Lower lobe of right lung (tissue), 2 donors: ENCODE data around the gene FAM43B. TPM values are rescaled to one million over a fixed set of nuclear protein-coding genes. Genes with fewer than 3 reads are reported as not detected.

Experiments used
- ATAC-seq, 2 donors: fragments of 200-7000 bp; cut with Tn5 transposase; one replicate each; pipeline ENCODE4 v1.9.1; 2020 to 2022; ENCODE audit warnings: mild to moderate bottlenecking in 2 of 2, moderate library complexity in 2 of 2
- DNase-seq: peaks from one replicate; pipeline ENCODE4 v3.0.0-alpha.2; 2020
- H3K27ac ChIP-seq: fragments of 200-600 bp; one replicate; pipeline ENCODE4 v1.8.0; 2022
- H3K27me3 ChIP-seq: fragments of 200-600 bp; one replicate; pipeline ENCODE4 v1.8.0; 2022; ENCODE audit warnings: low read depth
- H3K36me3 ChIP-seq: fragments of 200-600 bp; one replicate; pipeline ENCODE4 v1.8.0; 2022; ENCODE audit warnings: mild to moderate bottlenecking
- H3K4me1 ChIP-seq: fragments of 200-600 bp; one replicate; pipeline ENCODE4 v1.8.0; 2022
- H3K4me3 ChIP-seq: fragments of 200-600 bp; one replicate; pipeline ENCODE4 v1.8.0; 2022; ENCODE audit warnings: mild to moderate bottlenecking
- H3K9me3 ChIP-seq: fragments of 200-600 bp; one replicate; pipeline ENCODE4 v1.8.0; 2022
- CTCF ChIP-seq: fragments of 200-600 bp; IDR thresholded peaks from one replicate; pipeline ENCODE4 v1.8.0; 2022; ENCODE audit warnings: antibody characterized with exemption, mild to moderate bottlenecking
- intact Hi-C: fragments of 100-400 bp; cut with DNase I; formaldehyde crosslinking; loops from one replicate; pipeline ENCODE4 v1.11.0; 2022
- total RNA-seq: library from RNA; stranded (reverse); fragmentation: NEBNext Ultra II Directional; extraction: Animal tissue kit (Norgen Biotek cat#: 25700); gene quantifications from one replicate; pipeline ENCODE4 v1.2.1, GENCODE V29; 2021
- donor health status: DM: no; HTN: yes; CAD: no; lungs with severe emphysema.

FAM43B gene
- total RNA-seq, 1 donor from 2014 or later: 0.38 TPM

- intact Hi-C loops: no loop called here
- H3K4me1 ChIP-seq: peaks cover 14% of the 10 kb centered on the region
- peak within 1 kb of the TSS; percentile 64 for H3K27ac ChIP-seq
- DNase-seq: peak; percentile 56
- no peaks in the 10 kb centered on the region for H3K36me3 ChIP-seq
- TF ChIP-seq CTCF: no peak
- peak; percentile 34 to 56 for ATAC-seq
- H3K27me3 ChIP-seq: peaks cover 32% of the 10 kb centered on the region
- H3K4me3 ChIP-seq: peak within 1 kb of the TSS; percentile 39
- H3K9me3 ChIP-seq: no peaks in the 10 kb centered on the region
Measured at GRCh38 chr1:20588634-20589225, 36.4 kb downstream of the FAM43B start, which contains the start of gene CDA. TSS of gene CDA (plus strand) at chr1:20589097. CDS start at chr1:20589130, 33 bp downstream.

GRCh38 chr1:20589331-20590278 lies 37.2 kb downstream of the FAM43B start:
- peak overlapping the region; percentile 39 for H3K4me3 ChIP-seq
- TF ChIP-seq CTCF: no peak
- peak; percentile 72 for DNase-seq
- peaks cover 14% of the 10 kb centered on the region for H3K4me1 ChIP-seq
- H3K36me3 ChIP-seq: no peaks in the 10 kb centered on the region
- intact Hi-C loops: no loop called here
- H3K9me3 ChIP-seq: no peaks in the 10 kb centered on the region
- ATAC-seq: peak; percentile 73 to 77
- H3K27ac ChIP-seq: peak overlapping the region; percentile 64
- H3K27me3 ChIP-seq: peaks cover 32% of the 10 kb centered on the region

- Histone ChIP-seq H3K27ac (peak overlapping the region; percentile 64), H3K9me3 (no peaks in the 10 kb centered on the region), H3K4me3 (peak overlapping the region; percentile 39), H3K27me3 (peaks cover 27% of the 10 kb centered on the region), H3K4me1 (peaks cover 14% of the 10 kb centered on the region), H3K36me3 (no peaks in the 10 kb centered on the region)
- DNase-seq (peak; percentile 75), ATAC-seq (peak; percentile 67 to 72)
- intact Hi-C loops: no loop called here
- no peak for TF ChIP-seq CTCF
Measured at GRCh38 chr1:20590306-20590777, 38.0 kb downstream of the FAM43B start.

- peaks cover 14% of the 10 kb centered on the region for H3K27me3 ChIP-seq
- intact Hi-C loops: no loop called here
- H3K4me3 ChIP-seq: no peak overlapping the region
- no peaks in the 10 kb centered on the region for H3K36me3 ChIP-seq
- DNase-seq (no peak), ATAC-seq (no peak)
- H3K9me3 ChIP-seq: no peaks in the 10 kb centered on the region
- no peak for TF ChIP-seq CTCF
- H3K4me1 ChIP-seq: peaks cover 20% of the 10 kb centered on the region
- no peak overlapping the region for H3K27ac ChIP-seq
Measured at GRCh38 chr1:20593756-20594155, 41.4 kb downstream of the FAM43B start.

DNA sequence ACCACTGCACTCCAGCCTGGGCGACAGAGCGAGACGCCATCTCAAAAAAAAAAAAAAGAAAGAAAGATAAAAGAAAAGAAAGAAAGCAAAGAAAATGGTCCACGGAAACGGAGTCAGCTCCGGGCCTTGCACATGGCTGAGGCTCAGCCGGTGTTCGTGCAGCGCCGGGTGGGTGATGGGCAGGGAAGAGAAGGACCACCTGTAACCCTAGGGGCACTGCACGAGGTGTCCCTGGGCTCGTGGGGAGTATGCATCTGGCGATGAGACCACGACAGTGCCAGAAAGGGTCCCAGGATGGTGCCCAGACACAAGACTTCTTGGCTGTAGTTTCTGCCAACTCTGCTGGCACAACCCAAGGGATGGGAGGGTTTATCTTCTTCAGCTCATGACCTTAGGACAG lies 42.4 kb downstream of the FAM43B start:
- no peak for DNase-seq
- intact Hi-C loops: no loop called here
- Histone ChIP-seq H3K36me3 (no peaks in the 10 kb centered on the region), H3K9me3 (no peaks in the 10 kb centered on the region), H3K27me3 (peaks cover 8% of the 10 kb centered on the region), H3K4me3 (no peak overlapping the region), H3K27ac (no peak overlapping the region), H3K4me1 (peaks cover 10% of the 10 kb centered on the region)
- TF ChIP-seq CTCF: no peak
- ATAC-seq: no peak
